A172 (cell line): ENCODE data around the gene SLC12A1. TPM values are rescaled to one million over a fixed set of nuclear protein-coding genes. Genes with fewer than 3 reads are reported as not detected.

ENCODE experiments used
- total RNA-seq: library from RNA; depleted of rRNA; stranded (reverse); fragments of >200 nt; shearing (Covaris generic); gene quantifications from 2 replicates; pipeline ENCODE4 v1.2.3, GENCODE V29; 2014; rRNA removed

The SLC12A1 gene
- total RNA-seq, 1 experiment from 2014 or later: not detected

Other genes with a start within 250 kb of the SLC12A1 start
- gene SLC24A5, start 85.3 kb upstream of the SLC12A1 start, total RNA-seq: not detected in 2 replicates
- 30.4 and 41.4 TPM in 2 replicates for gene MYEF2, start 28.0 kb upstream of the SLC12A1 start, total RNA-seq
- gene CTXN2, start 14.6 kb upstream of the SLC12A1 start, total RNA-seq: 0.05 TPM in 1 of 2 replicates, not detected in the other
- gene DUT, start 125.1 kb downstream of the SLC12A1 start, total RNA-seq: 125 and 148 TPM in 2 replicates